Activated naive CD8-positive, alpha-beta T cell treated with anti-CD3 and anti-CD28 coated beads, Interleukin-2, amount 50 U/mL, for 16 hours (primary cell): Measurements from ENCODE around the gene FLRT2.

Experiments used
- DNase-seq: peaks from one replicate; pipeline ENCODE4 v3.0.0-alpha.2; 2020; ENCODE audit warnings: low read depth, low spot score

Gene FLRT2

GRCh38 chr14:85660243-85660922, 130.4 kb downstream of the FLRT2 start:
- DNase-seq, result no peak

DNA sequence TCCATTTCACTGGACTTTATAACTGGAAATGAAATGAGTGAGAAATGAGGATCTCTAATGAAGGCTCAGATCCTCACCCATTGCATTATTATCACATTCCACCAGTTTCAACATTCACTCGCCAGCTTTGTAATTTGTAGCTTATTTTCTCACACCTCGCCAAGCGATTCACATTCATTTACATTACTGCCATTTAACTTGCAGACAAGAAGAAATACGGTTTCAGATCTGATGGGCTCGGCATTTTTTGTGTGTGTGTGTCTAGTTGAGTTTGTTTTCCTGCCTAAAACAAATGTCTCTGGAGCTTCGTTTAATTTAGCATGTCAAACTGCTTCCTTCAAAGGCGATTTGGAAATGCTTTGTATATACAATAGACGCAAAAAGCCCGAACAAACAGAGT, 132.2 kb downstream of the FLRT2 start:
- no peak for DNase-seq

GRCh38 chr14:85663256-85663655, 133.3 kb downstream of the FLRT2 start:
- no peak for DNase-seq

GRCh38 chr14:85663667-85664066, 133.7 kb downstream of the FLRT2 start:
- no peak for DNase-seq

- no peak for DNase-seq
Observed at GRCh38 chr14:85675957-85676356, 146.0 kb downstream of the FLRT2 start.

GRCh38 chr14:85686908-85687307, 157.0 kb downstream of the FLRT2 start:
- no peak for DNase-seq

- DNase-seq, result no peak
Observed at GRCh38 chr14:85687456-85687855, 157.5 kb downstream of the FLRT2 start.

GRCh38 chr14:85688006-85688405, 158.1 kb downstream of the FLRT2 start:
- DNase-seq, result no peak

- no peak for DNase-seq
Observed at GRCh38 chr14:85695300-85695699, 165.4 kb downstream of the FLRT2 start.

DNA sequence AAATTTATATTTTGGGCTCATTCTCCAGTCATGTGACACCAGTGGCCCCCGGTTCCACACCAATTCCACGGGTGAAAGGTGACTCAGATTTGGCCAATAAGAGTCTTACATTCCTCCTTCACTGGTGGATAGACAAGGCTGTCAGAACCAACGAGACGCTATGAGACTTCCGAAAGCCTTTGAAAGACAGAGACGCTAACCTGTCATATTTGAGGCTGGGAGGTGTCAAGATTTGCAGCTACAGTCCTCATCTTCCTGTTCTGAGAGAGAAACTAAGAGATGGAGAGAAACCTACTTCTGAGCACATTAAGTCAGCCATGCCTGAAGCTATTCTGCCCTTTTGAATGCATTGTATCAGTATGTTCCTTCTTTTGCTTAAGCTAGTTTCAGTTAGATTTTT, 171.2 kb downstream of the FLRT2 start:
- no peak for DNase-seq

DNA sequence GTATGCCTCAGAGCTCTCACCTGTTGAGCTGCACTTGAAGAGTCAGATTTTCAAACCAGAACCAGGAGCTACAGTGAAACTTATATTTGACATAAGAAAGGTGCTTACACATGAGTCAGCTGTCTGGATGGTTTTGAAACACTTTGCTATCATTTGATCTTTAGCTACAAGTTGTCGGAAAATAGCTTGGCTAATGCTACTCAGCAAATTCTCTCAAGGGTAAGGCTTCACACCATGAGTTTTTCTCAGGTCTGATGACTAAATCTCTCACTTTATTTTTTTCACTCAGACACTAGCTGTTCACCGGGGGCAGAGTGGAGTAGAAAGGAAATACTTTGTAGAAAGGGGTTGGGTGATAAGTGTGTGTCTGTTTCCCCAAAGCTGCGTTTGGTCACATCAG, 171.8 kb downstream of the FLRT2 start:
- no peak for DNase-seq

DNA sequence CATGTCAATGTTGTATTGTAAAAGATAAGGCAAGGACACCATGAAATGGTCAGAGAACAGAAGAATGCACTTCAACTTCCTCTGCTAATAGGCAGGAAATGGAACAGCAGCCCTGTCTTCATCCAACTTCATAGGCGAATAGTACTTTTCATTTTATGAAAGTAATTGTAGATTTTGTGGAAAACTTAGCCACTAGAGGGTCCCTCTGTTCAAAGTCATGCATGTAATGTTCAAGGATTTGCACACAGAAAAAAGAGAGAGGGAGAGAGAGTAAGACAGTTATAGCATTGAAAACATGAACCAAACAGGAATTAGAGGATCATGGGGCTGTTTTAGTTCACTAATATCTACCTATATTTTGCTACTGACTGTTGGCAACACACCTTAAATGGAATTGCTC, 172.2 kb downstream of the FLRT2 start:
- no peak for DNase-seq

DNA sequence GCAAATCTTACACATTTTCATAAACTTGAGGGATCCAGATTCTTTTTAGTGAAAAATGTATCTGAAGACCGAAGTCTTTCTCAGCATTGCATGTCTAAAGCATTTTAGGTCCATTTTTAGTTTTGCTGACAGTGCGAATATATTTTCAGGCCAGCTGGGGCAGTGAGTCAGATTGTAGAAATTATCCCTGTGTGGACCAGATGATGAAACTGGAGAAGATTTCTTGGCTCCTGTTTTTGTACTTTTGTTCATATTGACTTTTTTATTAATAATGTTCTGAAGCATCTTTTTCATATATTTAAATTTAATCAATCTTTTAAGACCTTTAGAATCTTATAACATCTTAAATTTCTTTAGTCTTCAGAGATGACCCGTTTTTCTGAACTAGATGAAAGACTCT, 173.1 kb downstream of the FLRT2 start:
- no peak for DNase-seq
